CD4-positive, alpha-beta memory T cell (primary cell): ENCODE data around the gene MAL. TPM values are rescaled to one million over a fixed set of nuclear protein-coding genes. Genes with fewer than 3 reads are reported as not detected.

Experiments used
- CTCF ChIA-PET: fragments of 350-600 bp; sonication (Branson Sonifier 250); formaldehyde crosslinking; loops from one replicate; lab custom pipeline; 2021; ENCODE audit warnings: inconsistent platforms; ENCODE audit not compliant: partially characterized antibody; lab: Charles Lee
- POLR2A ChIA-PET: fragments of 350-600 bp; sonication (Branson Sonifier 250); formaldehyde crosslinking; loops from one replicate; lab custom pipeline; 2021; ENCODE audit not compliant: partially characterized antibody; lab: Charles Lee
- DNase-seq, 5 donors: peaks; one replicate each; pipeline versions ENCODE4 v3.0.0 to v3.0.0-alpha.2; 2020 to 2022; ENCODE audit warnings: mixed read lengths in 1 of 5
- H3K27ac ChIP-seq: one replicate; pipeline ENCODE4 v1.7.0; 2013; ENCODE audit warnings: low read depth, low read length
- H3K27me3 ChIP-seq: 2 replicates; pipeline ENCODE4 v1.7.0; 2013; ENCODE audit warnings: mild to moderate bottlenecking, low read length, moderate library complexity; ENCODE audit not compliant: insufficient read depth
- H3K36me3 ChIP-seq: 2 replicates; pipeline ENCODE4 v1.7.0; 2013; ENCODE audit warnings: mild to moderate bottlenecking, low read length, moderate library complexity; ENCODE audit not compliant: insufficient read depth
- H3K4me1 ChIP-seq: 2 replicates; pipeline ENCODE4 v1.7.0; 2013; ENCODE audit warnings: mild to moderate bottlenecking, low read length, moderate library complexity; ENCODE audit not compliant: insufficient read depth
- H3K4me3 ChIP-seq, 2 donors: one replicate each; pipeline ENCODE4 v1.7.0; 2013; ENCODE audit warnings: low read length in 2 of 2, mild to moderate bottlenecking in 1 of 2
- H3K9me3 ChIP-seq, 2 donors: one replicate each; pipeline ENCODE4 v1.7.0; 2013; ENCODE audit warnings: low read length in 2 of 2, control low read depth in 1 of 2; ENCODE audit not compliant: control insufficient read depth in 1 of 2
- H3K27ac Mint-ChIP-seq, 7 donors: one replicate each; pipeline ENCODE4 v1.8.0; 2020 to 2021; ENCODE audit warnings: mixed read lengths in 7 of 7, mild to moderate bottlenecking in 6 of 7, inconsistent platforms in 3 of 7, moderate library complexity in 3 of 7
- H3K27me3 Mint-ChIP-seq, 2 donors: one replicate each; pipeline ENCODE4 v1.8.0; 2020 to 2021; ENCODE audit warnings: mixed read lengths in 2 of 2
- H3K36me3 Mint-ChIP-seq, 2 donors: one replicate each; pipeline ENCODE4 v1.8.0; 2020 to 2021; ENCODE audit warnings: mixed read lengths in 2 of 2, inconsistent platforms in 1 of 2, mild to moderate bottlenecking in 1 of 2
- H3K4me1 Mint-ChIP-seq, 4 donors: one replicate each; pipeline ENCODE4 v1.8.0; 2020 to 2021; ENCODE audit warnings: mixed read lengths in 4 of 4, mild to moderate bottlenecking in 1 of 4
- H3K4me3 Mint-ChIP-seq, 8 donors: one replicate each; pipeline ENCODE4 v1.8.0; 2020 to 2021; ENCODE audit warnings: mixed read lengths in 8 of 8, mild to moderate bottlenecking in 7 of 8, moderate library complexity in 6 of 8, inconsistent platforms in 3 of 8
- H3K9me3 Mint-ChIP-seq, 8 donors: one replicate each; pipeline ENCODE4 v1.8.0; 2020 to 2021; ENCODE audit warnings: mixed read lengths in 8 of 8, mild to moderate bottlenecking in 5 of 8, inconsistent platforms in 3 of 8, moderate library complexity in 1 of 8
- intact Hi-C: fragments of 100-400 bp; cut with micrococcal nuclease; formaldehyde crosslinking; loops from one replicate; pipeline ENCODE4 v1.15.1; 2023
- polyA plus RNA-seq, 2 donors: library from polyadenylated mRNA; unstranded; fragments of 300-500 nt; fragmentation: Illumina TruSeq; gene quantifications; one replicate each; pipeline ENCODE4 v1.2.3, GENCODE V29; 2021
- total RNA-seq, 2 experiments: library from RNA; stranded (reverse); gene quantifications; one replicate each; pipeline ENCODE4 v1.2.3, GENCODE V29; 2021

The MAL gene
- total and polyA plus RNA-seq, 4 experiments from 2014 or later: 108 to 274 (median 192) TPM

GRCh38 chr2:95052307-95052706, 26.8 kb downstream of the MAL start:
- Mint-ChIP-seq H3K36me3 (peaks cover 39 to 49% of the 10 kb centered on the region in 2 donors), H3K9me3 (no peaks in the 10 kb centered on the region), H3K27me3 (no peaks in the 10 kb centered on the region), H3K4me1 (peaks cover 25 to 70% (median 45%) of the 10 kb centered on the region in 4 donors), H3K27ac (peak overlapping the region in 6 of 7 donors; percentile 27 to 79 (median 58)), H3K4me3 (no peak overlapping the region)
- Histone ChIP-seq H3K36me3 (peaks cover 21% of the 10 kb centered on the region), H3K27ac (no peak overlapping the region), H3K4me1 (peaks cover 42% of the 10 kb centered on the region), H3K4me3 (no peak overlapping the region), H3K27me3 (no peaks in the 10 kb centered on the region), H3K9me3 (no peaks in the 10 kb centered on the region)
- ChIA-PET CTCF (interaction anchor here (1.5 to 8.2 kb wide), 9 partner anchors 8 to 63 kb away, joined by 3 to 65 read pairs (median 15); no protein-coding TSS in a partner anchor), POLR2A (interaction anchor here (2.5 to 17.6 kb wide), 3 partner anchors 10 to 27 kb away, joined by 10 to 225 read pairs (median 61); partner anchors contain the start of gene MAL)
- intact Hi-C loops: no loop called here
- no peak for DNase-seq

DNA sequence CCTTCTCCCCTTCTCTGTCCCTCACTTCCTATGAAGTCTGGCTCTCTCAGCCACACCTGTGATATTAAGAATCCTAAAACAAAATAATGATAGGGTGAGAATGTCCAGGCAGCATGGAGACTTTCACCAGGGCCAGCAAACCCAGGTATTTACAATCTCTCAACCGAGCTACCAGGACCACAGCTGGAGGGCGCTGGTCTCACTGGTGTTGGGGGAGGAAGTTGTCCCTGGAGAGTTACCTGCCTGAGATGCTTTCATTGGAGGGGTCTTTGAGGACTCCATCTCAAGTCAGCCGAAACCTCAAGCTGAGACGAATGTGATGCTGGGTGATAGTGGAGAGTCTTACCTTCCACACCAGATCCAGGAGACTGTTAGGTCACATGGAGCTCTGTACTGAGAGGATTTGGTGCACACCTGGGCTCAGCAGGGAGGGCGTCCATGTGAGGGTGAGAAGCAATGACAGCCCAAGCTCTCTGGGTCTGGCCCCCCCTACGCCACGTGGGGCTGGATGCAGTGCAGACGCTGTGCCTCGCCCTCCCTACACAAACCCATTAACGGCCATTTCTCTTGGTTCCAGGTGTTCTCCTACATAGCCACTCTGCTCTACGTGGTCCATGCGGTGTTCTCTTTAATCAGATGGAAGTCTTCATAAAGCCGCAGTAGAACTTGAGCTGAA, 27.4 kb downstream of the MAL start:
- H3K27ac ChIP-seq: no peak overlapping the region
- intact Hi-C loops: loop anchor here (1.0 kb wide), 1 partner anchor 31 kb away; no protein-coding TSS in a partner anchor
- Mint-ChIP-seq H3K27ac (peak overlapping the region; percentile 22 to 84 (median 57)), H3K36me3 (peaks cover 39 to 49% of the 10 kb centered on the region in 2 donors), H3K9me3 (no peaks in the 10 kb centered on the region), H3K4me3 (no peak overlapping the region), H3K4me1 (peaks cover 25 to 66% (median 46%) of the 10 kb centered on the region in 4 donors), H3K27me3 (no peaks in the 10 kb centered on the region)
- peaks cover 21% of the 10 kb centered on the region for H3K36me3 ChIP-seq
- POLR2A ChIA-PET: interaction anchor here (1.0 to 17.6 kb wide), 7 partner anchors 8 to 28 kb away, joined by 3 to 225 read pairs (median 10); partner anchors contain the start of gene MAL
- H3K4me1 ChIP-seq: peaks cover 42% of the 10 kb centered on the region
- DNase-seq: no peak
- CTCF ChIA-PET: interaction anchor here (1.5 to 8.2 kb wide), 9 partner anchors 9 to 62 kb away, joined by 3 to 65 read pairs (median 15); no protein-coding TSS in a partner anchor
- H3K4me3 ChIP-seq: no peak overlapping the region
- H3K27me3 ChIP-seq: no peaks in the 10 kb centered on the region
- no peaks in the 10 kb centered on the region for H3K9me3 ChIP-seq

GRCh38 chr2:95053543-95053942, 28.0 kb downstream of the MAL start:
- Mint-ChIP-seq H3K36me3 (peaks cover 39 to 48% of the 10 kb centered on the region in 2 donors), H3K27me3 (no peaks in the 10 kb centered on the region), H3K4me3 (peak overlapping the region in 2 of 8 donors; percentile 4 to 22), H3K27ac (peak overlapping the region; percentile 22 to 87 (median 66)), H3K4me1 (peaks cover 25 to 70% (median 45%) of the 10 kb centered on the region in 4 donors), H3K9me3 (no peaks in the 10 kb centered on the region)
- Histone ChIP-seq H3K36me3 (peaks cover 21% of the 10 kb centered on the region), H3K9me3 (no peaks in the 10 kb centered on the region), H3K27me3 (no peaks in the 10 kb centered on the region), H3K4me3 (no peak overlapping the region), H3K4me1 (peaks cover 42% of the 10 kb centered on the region), H3K27ac (no peak overlapping the region)
- POLR2A ChIA-PET: interaction anchor here (1.0 to 17.6 kb wide), 7 partner anchors 8 to 29 kb away, joined by 3 to 225 read pairs (median 10); partner anchors contain the start of gene MAL
- intact Hi-C loops: loop anchor here (1.0 kb wide), 1 partner anchor 31 kb away; no protein-coding TSS in a partner anchor
- CTCF ChIA-PET: interaction anchor here (1.5 to 8.2 kb wide), 10 partner anchors 9 to 62 kb away, joined by 3 to 65 read pairs (median 15); no protein-coding TSS in a partner anchor
- no peak for DNase-seq

GRCh38 chr2:95054016-95054415, 28.5 kb downstream of the MAL start:
- H3K27ac ChIP-seq: no peak overlapping the region
- intact Hi-C loops: loop anchor here (2.0 kb wide), 1 partner anchor 23 kb away; no protein-coding TSS in a partner anchor
- Mint-ChIP-seq H3K27me3 (no peaks in the 10 kb centered on the region), H3K9me3 (no peaks in the 10 kb centered on the region), H3K36me3 (peaks cover 36 to 43% of the 10 kb centered on the region in 2 donors), H3K4me3 (peak overlapping the region in 1 of 8 donors; percentile 48), H3K27ac (peak overlapping the region; percentile 3 to 76 (median 66)), H3K4me1 (peaks cover 25 to 70% (median 45%) of the 10 kb centered on the region in 4 donors)
- H3K4me3 ChIP-seq: no peak overlapping the region
- no peak for DNase-seq
- no peaks in the 10 kb centered on the region for H3K9me3 ChIP-seq
- POLR2A ChIA-PET: interaction anchor here (1.2 to 17.6 kb wide), 6 partner anchors 9 to 29 kb away, joined by 3 to 225 read pairs (median 12); partner anchors contain the start of gene MAL
- CTCF ChIA-PET: interaction anchor here (1.5 to 8.2 kb wide), 9 partner anchors 9 to 61 kb away, joined by 6 to 65 read pairs (median 15); no protein-coding TSS in a partner anchor
- H3K27me3 ChIP-seq: no peaks in the 10 kb centered on the region
- peaks cover 42% of the 10 kb centered on the region for H3K4me1 ChIP-seq
- peaks cover 21% of the 10 kb centered on the region for H3K36me3 ChIP-seq

DNA sequence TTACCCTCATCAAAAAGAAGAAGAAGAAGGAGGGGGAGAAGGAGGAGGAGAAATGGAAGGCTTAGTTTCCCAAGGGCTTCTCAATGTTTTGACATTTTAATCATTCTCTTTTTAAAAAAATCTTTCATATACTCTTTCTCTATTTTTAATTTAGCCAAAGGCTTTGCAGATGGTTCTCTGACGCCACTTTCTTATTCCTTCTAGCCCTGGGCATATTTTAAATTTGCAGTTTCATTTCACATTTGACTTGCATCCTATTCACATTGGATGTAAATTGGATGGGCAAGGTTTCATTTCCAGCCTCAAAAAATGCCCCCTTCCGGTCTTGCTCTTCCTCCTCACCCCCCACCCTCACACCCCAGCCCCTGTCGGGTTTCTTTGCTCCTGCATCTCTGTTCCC, 29.8 kb downstream of the MAL start:
- intact Hi-C loops: loop anchor here (2.0 kb wide), 1 partner anchor 22 kb away; no protein-coding TSS in a partner anchor
- ChIA-PET CTCF (interaction anchor here (2.9 to 8.2 kb wide), 7 partner anchors 8 to 60 kb away, joined by 8 to 65 read pairs (median 17); no protein-coding TSS in a partner anchor), POLR2A (interaction anchor here (1.1 to 17.6 kb wide), 4 partner anchors 13 to 30 kb away, joined by 3 to 225 read pairs (median 32); partner anchors contain the start of gene MAL)
- Mint-ChIP-seq H3K27me3 (no peaks in the 10 kb centered on the region), H3K27ac (peak overlapping the region; percentile 3 to 76 (median 54)), H3K36me3 (peaks cover 28 to 34% of the 10 kb centered on the region in 2 donors), H3K9me3 (no peaks in the 10 kb centered on the region), H3K4me3 (peak overlapping the region in 3 of 8 donors; percentile 26 to 46 (median 44)), H3K4me1 (peaks cover 24 to 61% (median 41%) of the 10 kb centered on the region in 4 donors)
- H3K4me3 ChIP-seq: no peak overlapping the region
- no peak overlapping the region for H3K27ac ChIP-seq
- peaks cover 42% of the 10 kb centered on the region for H3K4me1 ChIP-seq
- DNase-seq: no peak
- H3K27me3 ChIP-seq: no peaks in the 10 kb centered on the region
- H3K36me3 ChIP-seq: peaks cover 16% of the 10 kb centered on the region
- no peaks in the 10 kb centered on the region for H3K9me3 ChIP-seq

- no peaks in the 10 kb centered on the region for H3K27me3 Mint-ChIP-seq
- Histone ChIP-seq H3K4me1 (peaks cover 43% of the 10 kb centered on the region), H3K9me3 (no peaks in the 10 kb centered on the region), H3K27me3 (no peaks in the 10 kb centered on the region), H3K4me3 (no peak overlapping the region), H3K27ac (no peak overlapping the region), H3K36me3 (peaks cover 12% of the 10 kb centered on the region)
- H3K9me3 Mint-ChIP-seq: no peaks in the 10 kb centered on the region
- peaks cover 23 to 29% of the 10 kb centered on the region in 2 donors for H3K36me3 Mint-ChIP-seq
- H3K27ac Mint-ChIP-seq: peak overlapping the region in 6 of 7 donors; percentile 2 to 78 (median 59)
- peaks cover 24 to 56% (median 39%) of the 10 kb centered on the region in 4 donors for H3K4me1 Mint-ChIP-seq
- ChIA-PET POLR2A (interaction anchor here (1.1 to 17.6 kb wide), 4 partner anchors 14 to 31 kb away, joined by 3 to 225 read pairs (median 32); partner anchors contain the start of gene MAL), CTCF (interaction anchor here (0.7 to 8.2 kb wide), 4 partner anchors 18 to 33 kb away, joined by 4 to 65 read pairs (median 39); no protein-coding TSS in a partner anchor)
- H3K4me3 Mint-ChIP-seq: peak overlapping the region in 1 of 8 donors; percentile 41
- no peak for DNase-seq
- intact Hi-C loops: no loop called here
Observed at GRCh38 chr2:95056044-95056443, 30.5 kb downstream of the MAL start.
